ENCODE data around the gene CDC42EP3.

The CDC42EP3 gene

DNA sequence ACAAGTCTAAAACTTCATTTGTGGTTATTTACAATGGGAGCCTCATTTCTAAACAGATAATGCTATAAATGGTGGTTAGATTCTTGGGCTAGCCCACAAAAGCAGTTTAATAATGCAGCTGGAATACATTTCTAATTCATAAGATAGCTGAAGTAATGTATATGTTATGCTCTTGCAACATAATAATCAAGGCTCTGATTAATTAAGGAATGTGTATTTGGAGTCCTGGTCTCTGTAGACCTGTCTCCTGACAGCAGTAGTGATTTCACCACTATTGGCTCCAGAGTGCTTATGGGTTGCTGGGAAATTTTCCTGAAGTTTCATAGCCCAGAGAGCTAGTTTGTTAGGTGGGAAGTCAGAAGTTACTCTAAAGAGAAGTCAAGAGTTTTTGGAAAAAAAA lies 21.3 kb upstream of the CDC42EP3 start:
- H3K9me3 Mint-ChIP-seq = no peaks in the 10 kb centered on the region
- H3K36me3 Mint-ChIP-seq (ENCODE audit: low read depth) = no peaks in the 10 kb centered on the region
- no peak overlapping the region for H3K4me3 Mint-ChIP-seq
- no peak overlapping the region for H3K27ac Mint-ChIP-seq
- no peak for DNase-seq
- H3K27me3 Mint-ChIP-seq = no peaks in the 10 kb centered on the region
- H3K4me1 Mint-ChIP-seq (ENCODE audit: low read depth) = peaks cover 8% of the 10 kb centered on the region

DNA sequence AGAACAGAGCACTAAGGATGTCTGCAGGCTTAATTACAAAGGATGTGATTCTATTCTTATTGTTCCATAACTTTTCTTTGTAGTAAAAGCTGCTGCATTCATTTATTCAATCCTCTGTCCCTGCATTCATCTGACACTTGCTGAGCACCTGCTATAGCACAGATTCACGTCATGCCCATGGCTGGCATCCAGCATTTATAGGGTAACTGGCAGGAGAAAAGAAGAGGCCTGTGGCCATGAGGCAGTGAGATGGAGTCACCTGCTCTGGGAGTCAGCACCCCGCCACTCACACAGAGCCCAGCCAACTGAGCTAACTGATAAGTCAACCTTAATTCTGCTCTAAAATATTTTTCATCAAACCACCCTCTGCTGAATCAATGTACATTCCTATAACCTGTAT lies 18.3 kb upstream of the CDC42EP3 start:
- H3K27ac Mint-ChIP-seq = no peak overlapping the region
- no peaks in the 10 kb centered on the region for H3K36me3 Mint-ChIP-seq (ENCODE audit: low read depth)

DNA sequence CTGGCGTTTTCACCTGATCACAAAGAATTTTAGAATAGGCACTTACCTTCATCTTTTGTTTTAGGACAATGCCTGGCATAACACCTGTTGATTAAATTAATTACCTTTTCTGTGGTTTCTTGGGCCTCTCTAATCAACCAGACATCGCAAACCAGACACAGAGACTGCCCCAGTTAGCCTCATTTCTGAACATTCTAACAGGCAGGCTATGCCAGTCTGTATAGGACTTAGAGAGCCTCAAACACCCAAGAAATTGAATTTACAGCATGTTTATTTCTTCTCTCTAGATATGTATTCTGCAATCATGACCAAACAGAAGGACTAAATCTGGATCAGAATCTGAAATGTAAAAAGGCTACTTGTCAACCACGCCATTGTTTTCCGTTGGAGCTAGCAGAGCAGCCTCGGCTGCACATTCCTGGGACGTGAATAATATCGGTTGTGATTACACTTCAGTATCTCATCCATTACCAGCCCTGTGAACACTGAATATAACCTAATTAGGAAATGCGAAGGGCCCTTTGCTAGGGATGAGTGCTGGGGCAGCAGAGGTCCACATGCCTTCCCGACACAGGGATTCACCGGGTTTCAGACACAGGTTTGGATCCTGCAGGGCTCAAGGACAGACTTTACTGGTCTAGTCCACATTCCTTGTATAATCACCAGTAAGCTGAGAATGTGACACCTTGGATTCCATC lies 17.5 kb upstream of the CDC42EP3 start:
- Mint-ChIP-seq H3K36me3 (ENCODE audit: low read depth) (no peaks in the 10 kb centered on the region), H3K4me1 (ENCODE audit: low read depth) (peaks cover 39% of the 10 kb centered on the region), H3K4me3 (no peak overlapping the region), H3K27me3 (no peaks in the 10 kb centered on the region), H3K9me3 (peaks cover 2% of the 10 kb centered on the region), H3K27ac (no peak overlapping the region)
- no peak for DNase-seq

More for the DNA sequence above, 18.3 kb upstream of the CDC42EP3 start:
- no peak overlapping the region for H3K4me3 Mint-ChIP-seq
- peaks cover 31% of the 10 kb centered on the region for H3K4me1 Mint-ChIP-seq (ENCODE audit: low read depth)
- no peaks in the 10 kb centered on the region for H3K27me3 Mint-ChIP-seq
- peaks cover 2% of the 10 kb centered on the region for H3K9me3 Mint-ChIP-seq
- no peak for DNase-seq

DNA sequence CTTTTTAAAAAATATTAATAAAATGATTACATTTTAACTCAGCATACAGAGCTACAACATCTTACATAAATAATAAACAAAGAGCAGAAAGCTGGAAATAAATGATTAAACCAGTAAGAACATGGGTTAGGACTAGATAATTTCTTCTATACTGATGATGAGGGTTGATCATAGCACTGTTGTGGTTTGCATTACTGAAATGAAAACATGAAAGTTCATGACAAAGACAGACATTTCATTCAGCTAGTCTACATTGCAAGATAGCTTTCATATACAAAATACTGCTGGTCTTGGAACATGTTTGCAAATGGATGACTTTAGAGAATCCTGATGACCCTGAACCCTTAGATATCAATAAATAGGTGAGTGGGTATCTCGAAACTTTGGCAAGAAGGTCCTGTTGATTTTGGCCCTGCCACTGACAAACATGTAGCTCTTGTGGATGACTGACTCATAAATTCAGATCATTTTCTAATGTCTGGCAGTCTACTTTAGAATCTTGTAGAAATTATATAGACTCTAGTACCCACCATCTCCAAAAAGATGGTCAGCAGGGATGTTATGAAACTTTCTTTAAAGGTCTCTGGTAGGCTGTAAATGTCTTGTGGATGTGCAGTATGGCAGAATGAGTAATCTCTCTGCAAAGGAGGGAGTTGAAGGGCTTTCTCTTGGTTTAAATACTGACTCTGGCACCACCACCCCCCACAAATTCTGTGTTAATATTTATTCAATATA lies 15.5 kb upstream of the CDC42EP3 start:
- Mint-ChIP-seq H3K27ac (no peak overlapping the region), H3K27me3 (no peaks in the 10 kb centered on the region), H3K4me1 (ENCODE audit: low read depth) (peaks cover 57% of the 10 kb centered on the region), H3K36me3 (ENCODE audit: low read depth) (peaks cover 2% of the 10 kb centered on the region), H3K9me3 (peaks cover 9% of the 10 kb centered on the region), H3K4me3 (no peak overlapping the region)
- DNase-seq = no peak

DNA sequence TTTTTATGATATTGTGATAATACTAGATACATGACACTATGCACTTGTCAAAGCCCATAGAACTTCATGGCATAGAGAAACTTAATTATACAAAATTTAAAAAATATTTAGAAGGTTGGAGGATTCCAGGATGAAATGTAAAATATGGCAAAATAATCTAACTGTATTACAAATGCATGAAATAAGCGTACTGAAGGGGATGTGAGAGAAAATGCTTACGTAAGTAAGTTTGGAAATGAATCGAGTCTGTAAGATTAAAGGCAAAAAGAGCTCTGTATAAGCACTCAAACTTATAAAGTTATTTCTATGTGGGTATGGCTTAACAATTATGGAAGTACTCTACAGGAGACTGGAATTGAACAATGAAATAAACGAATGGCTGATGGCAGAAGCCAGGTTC lies 13.4 kb upstream of the CDC42EP3 start:
- H3K36me3 Mint-ChIP-seq (ENCODE audit: low read depth) = peaks cover 2% of the 10 kb centered on the region
- no peak overlapping the region for H3K4me3 Mint-ChIP-seq
- peaks cover 60% of the 10 kb centered on the region for H3K4me1 Mint-ChIP-seq (ENCODE audit: low read depth)
- peaks cover 11% of the 10 kb centered on the region for H3K9me3 Mint-ChIP-seq
- H3K27me3 Mint-ChIP-seq = no peaks in the 10 kb centered on the region
- H3K27ac Mint-ChIP-seq = no peak overlapping the region
- no peak for DNase-seq

DNA sequence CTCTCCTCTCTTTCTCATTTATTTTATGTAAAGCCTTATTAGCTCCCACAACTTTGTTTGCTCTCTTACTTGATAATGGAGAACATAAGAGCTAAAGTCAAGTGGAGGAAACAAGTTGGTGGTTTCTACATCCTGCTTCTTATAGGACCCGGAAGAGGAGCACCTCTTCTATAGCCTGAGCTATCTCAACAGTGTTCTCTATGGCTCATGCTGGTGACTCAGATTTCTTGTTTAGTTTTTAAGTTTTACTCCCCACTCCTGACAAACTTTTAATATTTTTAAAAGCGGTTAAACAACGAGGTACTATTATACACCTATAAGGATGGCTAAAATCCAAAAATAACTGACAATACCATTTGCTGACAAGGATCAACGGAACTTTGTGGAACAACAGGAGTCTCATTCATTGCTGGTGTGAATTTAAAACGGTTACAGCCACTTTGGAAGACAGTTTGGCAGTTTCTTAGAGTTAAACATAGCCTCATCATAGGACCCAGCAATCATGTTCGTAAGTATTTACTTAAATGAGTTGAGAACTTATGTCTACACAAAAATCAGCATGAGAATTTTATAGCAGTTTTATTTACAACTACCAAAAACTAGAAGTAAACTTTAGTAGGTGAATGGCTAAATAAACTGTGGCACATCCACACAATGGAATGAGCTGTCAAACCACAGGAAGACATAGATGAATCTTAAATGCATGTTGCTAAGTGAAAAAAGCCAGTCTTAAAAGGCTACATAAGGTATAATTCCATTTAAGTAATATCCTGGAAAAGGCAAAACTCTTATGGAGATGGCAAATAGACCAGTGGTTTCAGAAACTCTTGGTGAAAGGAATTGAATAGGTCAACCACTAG lies 12.7 kb upstream of the CDC42EP3 start:
- Mint-ChIP-seq H3K9me3 (peaks cover 11% of the 10 kb centered on the region), H3K4me1 (ENCODE audit: low read depth) (peaks cover 62% of the 10 kb centered on the region), H3K4me3 (peak overlapping the region; percentile 56), H3K27ac (peak overlapping the region; percentile 94), H3K27me3 (no peaks in the 10 kb centered on the region), H3K36me3 (ENCODE audit: low read depth) (peaks cover 2% of the 10 kb centered on the region)
- DNase-seq = no peak

DNA sequence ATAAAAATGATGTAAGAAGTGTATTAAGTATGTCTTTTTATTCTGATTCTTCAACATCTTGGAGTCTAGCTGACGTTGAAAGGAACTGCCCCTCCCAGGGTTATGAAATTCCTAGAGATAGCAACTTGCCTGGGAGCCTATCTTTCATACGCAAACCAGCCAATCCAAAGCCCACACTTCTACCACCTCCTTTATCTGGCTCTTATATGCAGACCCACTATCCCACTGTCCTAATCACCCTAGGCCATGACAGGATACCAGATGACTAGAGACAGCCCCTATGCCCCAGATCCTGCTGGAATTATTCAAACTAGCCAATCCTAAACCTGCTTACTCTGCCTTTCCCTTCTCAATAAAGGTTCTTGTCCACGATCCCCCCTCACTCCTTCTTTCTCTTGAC lies 11.8 kb upstream of the CDC42EP3 start:
- H3K27me3 Mint-ChIP-seq = no peaks in the 10 kb centered on the region
- peak overlapping the region; percentile 94 for H3K27ac Mint-ChIP-seq
- DNase-seq = no peak
- H3K36me3 Mint-ChIP-seq (ENCODE audit: low read depth) = peaks cover 2% of the 10 kb centered on the region
- H3K4me3 Mint-ChIP-seq = no peak overlapping the region
- peaks cover 58% of the 10 kb centered on the region for H3K4me1 Mint-ChIP-seq (ENCODE audit: low read depth)
- H3K9me3 Mint-ChIP-seq = peaks cover 11% of the 10 kb centered on the region

DNA sequence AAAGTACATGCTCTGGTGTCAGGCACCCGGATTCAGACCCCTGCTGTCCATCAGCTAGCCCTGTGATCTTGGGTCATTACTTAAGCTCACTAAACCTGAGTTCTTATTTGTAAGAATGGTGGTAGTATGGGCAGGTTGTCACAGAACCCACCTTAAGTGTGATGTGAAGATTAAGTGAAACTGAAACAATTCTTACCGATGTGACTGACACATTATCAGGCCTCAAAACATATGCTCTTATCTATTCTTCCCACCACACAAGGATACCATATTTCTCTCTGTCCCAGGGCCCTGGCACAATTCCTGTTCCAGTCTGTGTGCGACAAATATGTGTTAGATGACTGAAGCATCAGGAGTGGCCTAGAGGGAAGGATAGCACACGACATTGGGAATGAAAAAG lies 11.0 kb upstream of the CDC42EP3 start:
- no peak for DNase-seq
- H3K36me3 Mint-ChIP-seq (ENCODE audit: low read depth) = peaks cover 2% of the 10 kb centered on the region
- H3K4me1 Mint-ChIP-seq (ENCODE audit: low read depth) = peaks cover 51% of the 10 kb centered on the region
- H3K4me3 Mint-ChIP-seq = no peak overlapping the region
- H3K27ac Mint-ChIP-seq = peak overlapping the region; percentile 37
- H3K9me3 Mint-ChIP-seq = peaks cover 11% of the 10 kb centered on the region
- H3K27me3 Mint-ChIP-seq = no peaks in the 10 kb centered on the region

DNA sequence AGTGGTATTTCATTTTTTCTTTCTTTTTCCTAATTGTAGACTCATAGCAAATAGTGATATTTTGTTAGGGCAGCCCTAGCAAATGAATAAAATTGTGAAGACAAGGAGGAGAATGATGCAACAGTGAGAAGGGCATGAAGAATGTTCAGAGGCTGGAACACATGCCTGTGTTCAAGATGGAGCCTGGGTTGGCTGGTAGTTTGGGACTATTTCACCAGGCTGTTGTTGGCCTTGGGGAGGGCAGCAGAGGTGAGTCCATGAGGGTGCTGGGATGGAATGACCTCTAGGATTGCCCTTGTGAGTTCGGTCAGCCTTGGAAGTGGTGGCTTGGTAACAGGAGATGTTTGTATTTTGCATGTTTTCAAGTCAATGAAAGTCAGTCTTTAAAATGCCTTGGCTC lies 10.1 kb upstream of the CDC42EP3 start:
- Mint-ChIP-seq H3K27me3 (no peaks in the 10 kb centered on the region), H3K4me1 (ENCODE audit: low read depth) (peaks cover 45% of the 10 kb centered on the region), H3K9me3 (peaks cover 11% of the 10 kb centered on the region), H3K27ac (no peak overlapping the region), H3K36me3 (ENCODE audit: low read depth) (peaks cover 2% of the 10 kb centered on the region), H3K4me3 (no peak overlapping the region)
- DNase-seq = no peak

DNA sequence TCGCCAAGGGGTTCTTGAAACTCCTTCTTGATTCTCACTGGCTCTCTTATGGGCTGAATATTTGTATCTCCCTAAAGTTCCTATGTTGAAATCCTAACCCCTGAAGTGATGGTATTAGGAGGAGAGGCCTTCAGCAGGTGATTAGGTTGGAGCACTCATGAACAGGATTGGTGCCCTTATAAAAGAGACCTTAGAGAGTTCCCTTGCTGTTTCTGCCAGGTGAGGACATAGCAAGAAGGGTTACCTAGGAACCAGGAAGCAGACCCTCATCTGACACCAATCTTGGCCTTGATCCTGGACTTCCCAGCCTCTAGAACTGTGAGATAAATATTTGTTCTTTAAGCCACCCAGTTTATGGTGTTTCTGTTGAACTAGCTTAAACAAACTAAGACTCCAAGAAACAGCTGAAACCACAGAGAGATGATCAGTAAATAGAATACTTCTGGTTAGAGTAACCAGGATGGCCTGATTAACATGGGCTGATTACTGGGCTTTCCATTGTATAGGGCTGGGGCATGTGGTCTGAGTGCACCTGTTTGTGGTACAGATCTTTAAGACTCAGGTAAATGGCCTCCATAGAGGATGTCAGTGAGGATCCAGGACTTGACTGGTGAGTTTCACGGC lies 7.7 kb upstream of the CDC42EP3 start:
- H3K27ac Mint-ChIP-seq = no peak overlapping the region
- H3K27me3 Mint-ChIP-seq = no peaks in the 10 kb centered on the region
- H3K9me3 Mint-ChIP-seq = peaks cover 9% of the 10 kb centered on the region
- no peak for DNase-seq
- H3K4me1 Mint-ChIP-seq (ENCODE audit: low read depth) = peaks cover 44% of the 10 kb centered on the region
- H3K4me3 Mint-ChIP-seq = no peak overlapping the region
- H3K36me3 Mint-ChIP-seq (ENCODE audit: low read depth) = peaks cover 2% of the 10 kb centered on the region

GRCh38 chr2:37676274-37676673 lies 4.8 kb upstream of the CDC42EP3 start:
- H3K4me3 Mint-ChIP-seq = no peak overlapping the region
- H3K9me3 Mint-ChIP-seq = peaks cover 2% of the 10 kb centered on the region
- H3K36me3 Mint-ChIP-seq (ENCODE audit: low read depth) = peaks cover 4% of the 10 kb centered on the region
- no peaks in the 10 kb centered on the region for H3K27me3 Mint-ChIP-seq
- H3K27ac Mint-ChIP-seq = no peak overlapping the region
- DNase-seq = no peak
- peaks cover 30% of the 10 kb centered on the region for H3K4me1 Mint-ChIP-seq (ENCODE audit: low read depth)

DNA sequence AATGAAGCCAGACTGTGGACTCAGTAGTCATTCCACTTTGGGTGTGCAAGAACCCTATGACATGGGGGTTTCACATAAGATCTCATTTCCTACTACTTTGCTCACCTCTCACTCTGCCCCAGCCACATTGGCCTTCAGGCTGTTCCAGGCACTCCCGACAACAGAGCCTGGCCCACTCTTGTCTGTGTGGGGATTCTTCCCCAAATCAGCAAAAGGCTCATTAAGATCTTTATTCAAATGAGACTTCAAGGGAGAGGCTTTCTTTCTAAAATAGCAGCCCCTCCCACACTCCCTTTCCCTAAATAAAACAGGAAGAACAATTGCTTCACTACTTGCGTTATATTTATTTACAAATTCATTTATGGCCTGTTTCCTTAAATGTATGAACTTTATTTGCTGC lies 3.5 kb upstream of the CDC42EP3 start:
- Mint-ChIP-seq H3K4me1 (ENCODE audit: low read depth) (peaks cover 32% of the 10 kb centered on the region), H3K27me3 (no peaks in the 10 kb centered on the region), H3K27ac (no peak overlapping the region), H3K4me3 (no peak overlapping the region), H3K9me3 (no peaks in the 10 kb centered on the region), H3K36me3 (ENCODE audit: low read depth) (peaks cover 17% of the 10 kb centered on the region)
- no peak for DNase-seq

DNA sequence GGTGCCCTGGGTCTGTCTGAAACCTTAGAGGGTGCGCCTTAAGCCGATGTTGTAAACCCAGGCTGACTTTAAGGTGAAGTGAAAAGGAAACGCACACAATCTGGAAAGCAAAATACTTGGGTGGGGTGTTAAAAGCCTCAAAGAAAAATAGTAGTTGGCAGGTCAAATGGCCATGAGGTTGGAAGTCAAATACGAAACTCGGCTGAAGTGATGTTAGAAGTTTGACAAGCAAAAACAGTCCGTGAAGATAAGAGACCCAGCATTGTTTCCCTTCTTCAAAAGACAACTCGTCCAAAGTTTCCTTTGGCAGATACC lies 1.4 kb upstream of the CDC42EP3 start:
- no peaks in the 10 kb centered on the region for H3K27me3 Mint-ChIP-seq
- peaks cover 50% of the 10 kb centered on the region for H3K4me1 Mint-ChIP-seq (ENCODE audit: low read depth)
- H3K9me3 Mint-ChIP-seq = no peaks in the 10 kb centered on the region
- peak overlapping the region; percentile 84 for H3K4me3 Mint-ChIP-seq
- H3K36me3 Mint-ChIP-seq (ENCODE audit: low read depth) = peaks cover 35% of the 10 kb centered on the region
- peak overlapping the region; percentile 83 for H3K27ac Mint-ChIP-seq
- no peak for DNase-seq

DNA sequence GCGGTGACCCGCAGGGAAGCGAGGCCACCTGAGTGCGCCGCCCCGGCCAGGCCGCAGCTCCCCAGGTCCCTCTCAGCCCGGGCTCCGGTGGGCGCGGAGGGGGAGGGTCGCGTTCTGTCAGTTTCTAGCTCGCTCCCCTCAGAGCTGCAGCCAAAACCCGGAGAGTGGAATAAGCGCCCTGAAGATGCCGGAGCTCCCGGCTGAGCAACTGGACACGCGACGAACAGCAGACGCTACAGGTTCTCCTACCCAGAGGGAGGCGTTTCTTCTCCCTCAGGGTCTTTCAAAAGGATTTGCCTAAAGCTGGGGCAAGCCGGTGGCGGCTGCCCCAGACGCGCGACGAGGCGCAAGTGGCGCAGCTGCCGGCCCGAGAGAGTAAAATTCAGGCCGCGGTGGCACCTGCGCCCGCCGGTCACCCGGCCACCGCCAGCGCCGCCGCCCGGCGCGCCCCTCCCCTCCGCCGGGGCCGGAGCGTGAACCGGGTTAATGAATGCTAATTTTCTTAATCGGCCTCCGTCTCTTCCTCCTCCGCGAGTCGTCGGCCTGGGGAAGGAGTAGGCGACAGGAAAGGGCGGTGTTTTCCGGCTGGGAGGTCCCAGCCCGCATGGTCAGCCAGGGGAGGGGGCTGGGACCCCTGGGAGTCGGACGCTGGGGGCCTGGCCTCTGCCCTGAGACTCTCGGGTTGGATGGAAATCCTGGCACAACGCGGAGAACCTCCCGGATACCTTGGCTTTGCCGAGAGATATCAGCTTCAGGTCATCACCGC lies 845 bp upstream of the CDC42EP3 start:
- Mint-ChIP-seq H3K27me3 (no peaks in the 10 kb centered on the region), H3K4me3 (peak overlapping the region; percentile 84), H3K9me3 (no peaks in the 10 kb centered on the region), H3K27ac (peak overlapping the region; percentile 91), H3K36me3 (ENCODE audit: low read depth) (peaks cover 39% of the 10 kb centered on the region), H3K4me1 (ENCODE audit: low read depth) (peaks cover 54% of the 10 kb centered on the region)
- peak; percentile 83 for DNase-seq

Measured in activated T-cell treated with anti-CD3 and anti-CD28 coated beads, Interleukin-2, amount 50 U/mL, for 24 hours (primary cell).